ENCODE measurements around the gene RMDN3.

DNA sequence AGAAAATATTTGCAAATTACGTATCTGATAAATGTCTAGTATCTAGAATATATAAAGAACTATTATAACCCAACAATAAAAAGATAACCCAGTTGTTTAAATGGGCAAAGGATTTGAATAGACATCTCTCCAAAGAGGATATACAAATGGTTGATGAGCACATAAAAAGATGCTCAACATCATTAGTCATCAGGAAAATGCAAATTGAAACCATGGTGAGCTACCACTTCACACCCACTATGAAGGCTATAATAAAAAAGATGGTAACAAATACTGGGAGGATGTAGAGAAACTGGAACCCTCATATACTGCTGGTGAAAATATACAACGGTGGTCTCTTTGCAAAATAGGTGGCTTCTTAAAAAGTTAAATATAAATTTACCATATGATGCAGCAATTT is 32.1 kb downstream of the RMDN3 start:
- TF ChIP-seq, protein P1, sequence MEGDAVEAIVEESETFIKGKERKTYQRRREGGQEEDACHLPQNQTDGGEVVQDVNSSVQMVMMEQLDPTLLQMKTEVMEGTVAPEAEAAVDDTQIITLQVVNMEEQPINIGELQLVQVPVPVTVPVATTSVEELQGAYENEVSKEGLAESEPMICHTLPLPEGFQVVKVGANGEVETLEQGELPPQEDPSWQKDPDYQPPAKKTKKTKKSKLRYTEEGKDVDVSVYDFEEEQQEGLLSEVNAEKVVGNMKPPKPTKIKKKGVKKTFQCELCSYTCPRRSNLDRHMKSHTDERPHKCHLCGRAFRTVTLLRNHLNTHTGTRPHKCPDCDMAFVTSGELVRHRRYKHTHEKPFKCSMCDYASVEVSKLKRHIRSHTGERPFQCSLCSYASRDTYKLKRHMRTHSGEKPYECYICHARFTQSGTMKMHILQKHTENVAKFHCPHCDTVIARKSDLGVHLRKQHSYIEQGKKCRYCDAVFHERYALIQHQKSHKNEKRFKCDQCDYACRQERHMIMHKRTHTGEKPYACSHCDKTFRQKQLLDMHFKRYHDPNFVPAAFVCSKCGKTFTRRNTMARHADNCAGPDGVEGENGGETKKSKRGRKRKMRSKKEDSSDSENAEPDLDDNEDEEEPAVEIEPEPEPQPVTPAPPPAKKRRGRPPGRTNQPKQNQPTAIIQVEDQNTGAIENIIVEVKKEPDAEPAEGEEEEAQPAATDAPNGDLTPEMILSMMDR (IDR thresholded peaks at IDR 0.05) = no peak
- TF ChIP-seq POLR2A (IDR thresholded peaks at IDR 0.05) = no peak

Measured in esophagus squamous epithelium (tissue), 4 donors.